Stimulated activated CD4-positive, alpha-beta T cell treated with anti-CD3 and anti-CD28 coated beads, Interleukin-2, amount 100 ng/mL, for 4 hours (primary cell): ENCODE measurements around the gene EHMT1.

Experiments
- DNase-seq: peaks from one replicate; pipeline ENCODE4 v3.0.0-alpha.2; 2020; ENCODE audit warnings: low read depth

Gene EHMT1

GRCh38 chr9:137646341-137646740 is 27.5 kb downstream of the EHMT1 start:
- DNase-seq = no peak

GRCh38 chr9:137647096-137647714 is 28.4 kb downstream of the EHMT1 start:
- DNase-seq = no peak

- DNase-seq = no peak
These were observed 29.6 kb downstream of the EHMT1 start for GRCh38 chr9:137648396-137648795.

GRCh38 chr9:137649553-137649952 is 30.7 kb downstream of the EHMT1 start:
- DNase-seq = no peak

GRCh38 chr9:137650259-137650658 is 31.5 kb downstream of the EHMT1 start:
- no peak for DNase-seq

- no peak for DNase-seq
These were observed 32.0 kb downstream of the EHMT1 start for GRCh38 chr9:137650779-137651178.

- DNase-seq = no peak
These were observed 37.6 kb downstream of the EHMT1 start for GRCh38 chr9:137656416-137656815.

GRCh38 chr9:137657606-137658005 is 38.8 kb downstream of the EHMT1 start:
- no peak for DNase-seq

- no peak for DNase-seq
These were observed 40.0 kb downstream of the EHMT1 start for GRCh38 chr9:137658781-137659180.

GRCh38 chr9:137660144-137660543 is 41.3 kb downstream of the EHMT1 start:
- no peak for DNase-seq

- no peak for DNase-seq
These were observed 44.8 kb downstream of the EHMT1 start for GRCh38 chr9:137663584-137663983.

GRCh38 chr9:137664676-137665075 is 45.9 kb downstream of the EHMT1 start:
- DNase-seq = no peak

- no peak for DNase-seq
These were observed 46.4 kb downstream of the EHMT1 start for GRCh38 chr9:137665226-137665625.

- no peak for DNase-seq
These were observed 47.1 kb downstream of the EHMT1 start for GRCh38 chr9:137665697-137666512.

GRCh38 chr9:137666513-137666822 is 47.7 kb downstream of the EHMT1 start:
- DNase-seq = no peak

GRCh38 chr9:137666955-137667670 is 48.3 kb downstream of the EHMT1 start:
- DNase-seq = no peak

- no peak for DNase-seq
These were observed 49.4 kb downstream of the EHMT1 start for GRCh38 chr9:137668203-137668602.

- DNase-seq = no peak
These were observed 50.5 kb downstream of the EHMT1 start for GRCh38 chr9:137669261-137669672.

GRCh38 chr9:137670391-137671195 is 51.8 kb downstream of the EHMT1 start:
- DNase-seq = no peak

GRCh38 chr9:137671196-137671538 is 52.4 kb downstream of the EHMT1 start:
- DNase-seq = no peak

- DNase-seq = no peak
These were observed 52.9 kb downstream of the EHMT1 start for GRCh38 chr9:137671721-137672120.
